Spleen (tissue), 7 donors: ENCODE data around the gene CYFIP2.
A peak's percentile ranks its signal among the peaks of the same experiment; 100 is the strongest.

ENCODE experiments used
- CTCF ChIP-seq, 11 experiments: fragments of 200-600 bp in 7 of 11; fragments of 450-650 bp in 4 of 11; sonication (generic) in 4 of 11; IDR thresholded peaks in 8 of 11; conservative IDR thresholded peaks in 3 of 11; 1 replicate in 7 of 11; 2 replicates in 4 of 11; pipeline versions ENCODE4 v1.4.0 to v1.8.0; 2016 to 2021; ENCODE audit warnings: antibody characterized with exemption in 11 of 11, inconsistent platforms in 4 of 11, mild to moderate bottlenecking in 1 of 11
- POLR2AphosphoS5 ChIP-seq, 3 donors: sonication (generic); formaldehyde crosslinking; IDR thresholded peaks; one replicate each; pipeline ENCODE4 v1.5.1; 2017; ENCODE audit warnings: antibody characterized with exemption in 3 of 3
- donor health status: DM: no; HTN: no; CAD: no; lungs with moderate emphysema.
- donor health status: DM: no; HTN: no; CAD: no.
- donor health status: DM: no; HTN: no; CAD: no.

DNA sequence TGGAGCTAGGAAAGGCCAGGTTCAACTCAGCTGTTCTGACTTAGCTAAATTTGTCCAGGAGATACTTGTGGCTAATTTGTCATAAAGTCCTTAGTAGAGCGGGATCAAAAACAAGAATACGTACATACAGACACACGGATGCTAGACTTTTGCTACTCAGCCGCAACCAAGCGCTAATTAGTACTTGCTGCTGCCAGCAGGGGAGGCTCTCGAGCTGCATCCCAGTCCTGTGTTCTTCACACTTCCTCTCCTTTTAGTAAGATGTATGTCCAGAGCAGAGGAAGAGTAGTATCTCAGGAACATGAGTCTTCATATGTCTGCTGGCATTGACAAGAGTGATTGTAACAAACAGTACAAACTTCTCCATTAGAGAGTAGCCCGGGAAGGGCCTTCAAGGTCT lies 58.3 kb downstream of the CYFIP2 start:
- peak in 3 of 11 experiments; percentile 16 to 22 (median 17) for TF ChIP-seq CTCF (IDR thresholded peaks at IDR 0.05 in 8 of 11, conservative IDR thresholded peaks at IDR 0.05 in 3 of 11)
- no peak for TF ChIP-seq POLR2AphosphoS5 (IDR thresholded peaks at IDR 0.05)
